ENCODE data around the gene CNTN5.
A peak's percentile ranks its signal among the peaks of the same experiment; 100 is the strongest.
"Not testable (repeated sequence)": the region's sequence is repeated elsewhere in the genome, so short reads cannot be mapped to it uniquely, and the experiment has no call there.

The CNTN5 gene

GRCh38 chr11:99020352-99021225 lies at the start of gene CNTN5:
Gene CNTN5 (plus strand): TSS chr11:99020949.
- peak; percentile 94 for DNase-seq

- DNase-seq = peak; percentile 30
These were observed 41.5 kb upstream of the CNTN5 start for GRCh38 chr11:98979205-98979604.

GRCh38 chr11:99015634-99016454 lies 4.9 kb upstream of the CNTN5 start:
- DNase-seq = peak; percentile 63

- peak; percentile 33 for DNase-seq
These were observed 1.1 kb upstream of the CNTN5 start for GRCh38 chr11:99019696-99020095.

GRCh38 chr11:99037057-99037456 lies 16.3 kb downstream of the CNTN5 start:
- DNase-seq = no peak

GRCh38 chr11:99063331-99063730 lies 42.6 kb downstream of the CNTN5 start:
- DNase-seq = no peak

- DNase-seq = no peak
These were observed 44.4 kb downstream of the CNTN5 start for GRCh38 chr11:99065121-99065520.

- peak; percentile 76 for DNase-seq
These were observed 46.0 kb downstream of the CNTN5 start for GRCh38 chr11:99066618-99067317.

- no peak for DNase-seq
These were observed 48.1 kb downstream of the CNTN5 start for GRCh38 chr11:99068832-99069231.

- peak; percentile 92 for DNase-seq
These were observed 49.2 kb downstream of the CNTN5 start for GRCh38 chr11:99069856-99070444.

GRCh38 chr11:99079576-99079975 lies 58.8 kb downstream of the CNTN5 start:
- no peak for DNase-seq

GRCh38 chr11:99080154-99080553 lies 59.4 kb downstream of the CNTN5 start:
- no peak for DNase-seq

GRCh38 chr11:99098258-99098657 lies 77.5 kb downstream of the CNTN5 start:
- DNase-seq = no peak

GRCh38 chr11:99098751-99099150 lies 78.0 kb downstream of the CNTN5 start:
- no peak for DNase-seq

- DNase-seq = no peak
These were observed 96.9 kb downstream of the CNTN5 start for GRCh38 chr11:99117603-99118002.

- DNase-seq = not testable (repeated sequence)
These were observed 113.1 kb downstream of the CNTN5 start for GRCh38 chr11:99133862-99134261.

GRCh38 chr11:99135508-99135907 lies 114.8 kb downstream of the CNTN5 start:
- DNase-seq = no peak

- no peak for DNase-seq
These were observed 121.5 kb downstream of the CNTN5 start for GRCh38 chr11:99142237-99142636.

GRCh38 chr11:99148352-99148751 lies 127.6 kb downstream of the CNTN5 start:
- peak; percentile 28 for DNase-seq

GRCh38 chr11:99154277-99154676 lies 133.5 kb downstream of the CNTN5 start:
- no peak for DNase-seq

GRCh38 chr11:99160447-99160846 lies 139.7 kb downstream of the CNTN5 start:
- DNase-seq = peak; percentile 38

GRCh38 chr11:99162819-99163218 lies 142.1 kb downstream of the CNTN5 start:
- DNase-seq = no peak

GRCh38 chr11:99170591-99170990 lies 149.8 kb downstream of the CNTN5 start:
- no peak for DNase-seq
